Measurements from ENCODE around the gene HACD2.
"Not testable (repeated sequence)": the region's sequence is repeated elsewhere in the genome, so short reads cannot be mapped to it uniquely, and the experiment has no call there.

HACD2 gene

DNA sequence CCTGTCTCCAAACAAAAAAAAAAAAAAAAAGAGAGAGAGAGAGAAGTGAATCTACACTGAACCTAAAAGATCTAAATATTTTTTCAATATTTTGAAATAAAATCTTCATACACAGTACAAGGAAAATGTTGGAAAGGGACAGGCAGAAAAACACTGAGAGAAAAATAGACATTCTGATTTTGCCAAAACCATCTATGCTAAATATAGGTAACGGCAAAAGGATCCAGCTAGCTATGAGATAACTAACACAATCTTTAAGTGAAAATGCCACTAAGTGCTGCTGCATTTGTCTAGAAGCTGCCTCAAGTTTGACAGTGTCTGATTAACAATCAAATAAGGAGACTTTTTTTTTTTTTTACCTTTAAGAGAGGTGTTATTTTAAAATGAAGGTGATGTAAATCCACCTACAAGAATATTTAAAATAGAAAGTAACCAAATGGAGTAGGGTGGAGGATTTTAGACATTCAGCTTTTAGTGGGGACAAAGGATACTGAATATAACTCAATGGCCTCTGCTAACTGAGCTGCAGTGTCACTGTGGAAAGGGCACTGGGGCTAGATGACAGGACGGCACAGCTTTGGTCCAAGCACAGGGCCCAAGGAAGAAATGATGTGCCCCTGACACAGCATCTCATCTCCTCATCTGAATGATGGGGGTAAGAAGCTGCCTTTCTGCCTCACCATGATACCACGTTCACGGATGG lies 62.4 kb downstream of the HACD2 start:
- no peak for DNase-seq

DNA sequence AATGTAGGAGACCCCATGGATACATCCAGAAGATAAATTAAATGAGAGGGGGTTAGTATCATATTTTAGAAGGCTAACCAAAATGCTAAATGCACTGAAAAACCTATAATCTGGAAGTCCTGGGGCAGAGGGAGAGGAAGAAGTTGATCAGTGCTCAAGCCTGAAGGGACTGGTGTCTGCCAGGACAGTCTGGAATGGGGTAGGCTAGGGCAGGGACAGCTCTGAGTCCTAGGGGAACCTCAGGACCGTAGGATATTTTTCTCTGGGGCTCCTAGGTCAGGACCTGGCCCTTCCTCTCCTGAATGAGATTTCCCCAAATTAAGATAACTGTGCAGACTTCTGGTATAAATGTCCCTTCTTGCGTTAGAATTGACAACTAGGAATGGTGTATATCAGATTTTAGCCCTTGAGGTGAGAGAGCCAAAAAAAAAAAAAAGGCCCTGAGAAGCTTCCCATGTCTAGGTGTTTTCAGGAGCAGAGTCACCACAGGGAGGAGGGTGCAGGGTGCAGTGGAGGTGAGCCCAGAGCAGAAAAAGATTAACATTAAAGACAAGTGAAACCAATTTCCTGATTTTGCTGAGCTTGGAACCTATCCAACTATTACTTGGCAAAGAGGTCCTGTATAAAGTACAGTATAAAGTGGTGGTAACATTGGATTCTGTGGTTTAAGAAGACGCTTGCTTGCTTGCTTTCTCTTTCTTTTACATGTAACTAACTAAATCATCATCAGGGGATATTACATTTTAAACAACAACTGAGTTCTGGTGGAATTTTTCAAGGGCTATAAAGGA lies 63.5 kb downstream of the HACD2 start:
- DNase-seq: no peak

DNA sequence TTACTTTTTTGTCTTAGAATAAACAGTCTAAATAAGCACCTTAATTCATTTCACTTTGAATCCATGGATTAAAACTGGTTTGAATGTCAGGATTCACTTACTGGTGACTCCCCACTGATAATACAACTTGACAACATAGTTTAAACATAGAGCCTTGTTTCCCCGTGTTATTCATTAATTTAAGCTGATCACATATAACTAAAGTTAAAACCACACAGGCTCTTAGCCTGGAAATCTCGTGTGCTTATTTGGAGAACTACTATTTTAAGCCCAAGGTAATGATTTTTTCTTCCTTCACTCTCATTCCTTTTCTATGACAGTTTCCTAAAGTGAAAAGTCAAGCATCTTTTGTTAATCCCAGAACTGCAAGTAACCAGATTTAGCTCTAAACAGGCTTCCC lies 64.2 kb downstream of the HACD2 start:
- DNase-seq: no peak

DNA sequence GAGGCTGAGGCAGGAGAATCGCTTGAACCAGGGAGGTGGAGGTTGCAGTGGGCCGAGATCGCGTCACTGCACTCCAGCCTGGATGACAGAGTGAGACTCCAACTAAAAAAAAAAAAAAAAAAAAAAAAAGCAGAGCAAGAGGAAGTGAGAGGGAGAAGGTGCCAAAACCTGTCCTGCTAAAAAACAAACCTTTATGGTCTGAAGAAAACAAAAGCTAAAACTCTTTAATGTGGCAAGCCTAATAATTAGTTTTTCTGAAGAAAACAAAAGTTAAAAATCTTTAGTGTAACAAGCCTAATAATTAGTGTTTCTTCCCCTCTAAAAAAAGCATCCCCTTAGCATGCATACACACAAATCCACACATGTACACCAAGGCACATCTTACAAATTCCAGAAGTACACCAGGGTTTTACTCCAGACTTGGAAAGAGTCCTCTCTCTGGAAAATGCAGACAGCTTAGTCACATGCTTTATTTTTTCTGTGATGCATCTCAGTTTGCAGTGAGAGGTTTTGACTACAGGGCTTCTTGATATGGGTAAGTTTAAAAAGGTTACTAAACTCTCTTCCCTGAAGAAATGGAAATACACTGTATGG lies 65.9 kb downstream of the HACD2 start:
- no peak for DNase-seq

DNA sequence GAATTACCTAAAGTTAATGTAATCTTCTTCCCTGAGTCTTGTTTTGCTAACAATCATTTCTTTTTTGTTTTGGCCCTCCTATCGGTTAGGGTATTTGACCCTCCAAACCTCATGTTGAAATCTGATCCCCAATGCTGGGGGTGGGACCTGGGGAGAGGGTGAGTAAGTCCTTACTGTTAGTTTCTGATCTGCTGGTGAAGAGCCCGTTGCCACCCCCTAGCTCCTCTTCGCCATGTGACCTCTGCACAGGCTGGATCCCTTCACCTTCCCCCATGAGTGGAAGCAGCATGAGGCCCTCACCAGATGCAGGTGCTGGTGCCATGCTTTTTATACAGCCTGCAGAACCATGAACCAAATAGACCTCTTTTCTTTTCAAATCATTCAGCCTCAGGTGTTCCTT lies 73.1 kb downstream of the HACD2 start:
- DNase-seq: no peak

DNA sequence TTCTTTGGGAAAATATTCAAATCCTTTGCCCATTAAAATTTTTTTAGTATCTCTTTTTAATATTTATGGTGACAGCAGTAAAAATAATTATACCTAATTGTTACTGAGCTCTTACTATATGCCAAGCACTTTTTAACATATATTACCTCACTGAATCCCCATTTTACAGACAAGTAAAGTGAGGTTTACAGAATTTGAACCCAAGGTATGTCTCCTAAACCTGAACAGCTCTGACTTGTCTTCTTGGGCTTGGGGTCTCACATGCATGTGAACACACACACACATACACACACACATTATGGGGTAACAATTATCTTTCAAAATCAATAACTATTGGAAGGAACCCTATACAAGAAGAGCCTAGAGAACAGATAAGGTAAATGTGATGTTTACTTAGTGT lies 73.8 kb downstream of the HACD2 start:
- DNase-seq: no peak

DNA sequence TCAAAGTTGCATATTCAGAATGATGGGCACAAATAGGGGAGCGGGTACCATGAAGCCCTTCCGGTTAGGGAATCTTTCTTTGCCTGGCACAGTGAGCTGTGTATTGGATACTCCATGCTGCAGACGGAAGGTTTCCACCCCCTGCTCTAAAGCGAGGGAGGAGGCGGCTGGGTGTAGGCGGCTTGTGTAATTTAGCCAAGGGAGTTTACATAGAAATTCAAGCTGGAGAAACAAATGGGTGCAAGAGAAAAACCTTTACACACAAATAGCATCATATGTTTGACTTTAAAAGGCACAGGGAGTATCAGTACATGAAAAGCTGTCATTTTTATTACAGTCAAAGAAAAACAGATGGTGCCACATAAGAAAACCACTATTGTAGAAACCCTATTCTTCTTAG lies 76.7 kb downstream of the HACD2 start:
- no peak for DNase-seq

DNA sequence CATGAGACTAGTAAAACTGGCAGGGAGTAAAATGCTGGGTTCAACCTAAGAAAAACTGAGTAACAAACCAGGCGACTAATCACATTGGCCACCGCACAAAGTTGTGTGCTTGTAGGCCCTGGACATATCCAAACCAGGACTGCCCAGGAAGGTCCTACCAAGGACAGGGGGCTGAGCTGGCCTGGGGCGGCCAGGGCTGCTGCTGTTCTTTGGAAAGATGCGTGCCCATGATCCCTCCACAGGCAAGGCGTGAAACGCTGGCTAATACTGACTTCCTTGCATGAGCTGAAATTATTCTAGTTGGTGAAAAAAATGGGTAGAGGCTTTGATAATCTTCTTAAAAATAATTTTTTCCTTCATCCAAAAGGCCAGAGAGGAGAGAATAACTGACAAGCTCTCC lies 79.0 kb downstream of the HACD2 start:
- no peak for DNase-seq

DNA sequence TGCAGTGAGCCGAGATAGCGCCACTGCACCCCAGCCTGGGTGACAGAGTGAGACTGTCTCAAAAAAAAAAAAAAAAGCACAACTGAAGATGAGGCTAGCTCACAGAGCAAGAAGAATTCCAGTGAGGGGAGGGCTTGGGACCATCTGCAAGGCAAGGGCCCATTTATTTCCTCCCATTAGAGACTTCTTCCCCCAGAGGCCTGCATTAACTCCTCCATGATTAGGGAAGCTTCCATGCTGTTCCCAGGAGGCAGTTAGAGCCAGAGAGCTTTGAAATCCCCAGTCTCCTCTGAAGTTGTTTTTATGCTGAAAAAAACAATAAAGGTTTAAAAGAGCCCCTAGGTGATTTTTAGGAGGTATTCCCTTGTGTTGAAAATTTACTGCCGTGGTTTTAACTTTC lies 81.7 kb downstream of the HACD2 start:
- DNase-seq: no peak

DNA sequence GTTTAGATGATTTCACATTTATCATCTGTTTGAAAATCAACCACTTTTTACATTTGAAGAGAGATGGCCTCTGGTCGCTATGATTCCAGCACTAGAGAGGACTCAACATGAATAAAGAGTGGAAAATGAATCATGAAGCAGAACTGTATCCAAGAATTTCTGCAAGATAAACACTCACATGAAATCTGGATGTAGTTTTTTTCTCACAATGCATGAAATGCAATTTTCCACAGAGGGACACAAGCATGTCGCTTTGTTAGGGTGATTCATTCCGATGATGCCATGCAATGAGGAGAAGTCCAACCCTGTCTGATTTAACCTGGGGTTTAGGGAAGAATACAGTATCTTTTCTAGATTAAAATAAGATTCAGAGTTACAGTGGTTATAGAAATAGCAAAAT lies 85.5 kb downstream of the HACD2 start:
- no peak for DNase-seq

DNA sequence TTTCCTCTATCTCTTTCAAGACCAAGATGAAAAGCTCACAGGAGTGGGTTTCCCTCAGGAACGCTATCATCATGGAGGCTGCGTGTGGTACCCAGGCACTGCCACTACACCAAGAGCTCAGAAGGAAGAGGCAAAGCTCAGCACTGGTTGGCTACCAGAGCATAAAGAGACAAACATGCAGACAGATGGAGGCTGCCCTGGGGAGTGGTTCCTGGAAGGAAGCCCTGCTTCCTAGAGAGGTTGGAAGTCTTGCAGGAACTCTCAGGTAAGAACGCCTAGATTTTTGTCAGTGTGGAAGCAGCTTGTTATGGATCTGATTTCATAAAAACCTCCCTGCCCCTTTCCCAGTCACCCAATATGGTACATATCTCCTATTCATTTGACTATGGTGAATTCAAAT lies 86.1 kb downstream of the HACD2 start:
- DNase-seq: no peak

DNA sequence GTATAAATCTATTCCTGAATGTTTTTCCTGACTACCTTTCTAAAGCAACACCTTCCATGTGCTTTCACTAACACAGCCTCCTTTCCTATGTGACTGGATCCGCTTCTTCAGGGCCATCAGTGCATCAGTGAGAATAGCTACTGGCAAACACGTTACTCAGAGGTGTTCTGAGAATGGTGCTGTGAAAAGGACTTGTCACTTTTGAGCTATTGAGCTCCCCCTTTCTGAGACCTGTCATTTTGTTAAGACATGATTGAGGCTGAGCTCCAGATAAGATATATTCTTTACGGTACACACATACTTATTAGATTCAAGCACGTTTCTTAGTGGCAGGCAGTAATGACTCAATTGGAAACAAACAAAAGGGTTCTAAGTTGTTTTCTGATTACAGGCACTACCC lies 90.9 kb downstream of the HACD2 start:
- DNase-seq: no peak

DNA sequence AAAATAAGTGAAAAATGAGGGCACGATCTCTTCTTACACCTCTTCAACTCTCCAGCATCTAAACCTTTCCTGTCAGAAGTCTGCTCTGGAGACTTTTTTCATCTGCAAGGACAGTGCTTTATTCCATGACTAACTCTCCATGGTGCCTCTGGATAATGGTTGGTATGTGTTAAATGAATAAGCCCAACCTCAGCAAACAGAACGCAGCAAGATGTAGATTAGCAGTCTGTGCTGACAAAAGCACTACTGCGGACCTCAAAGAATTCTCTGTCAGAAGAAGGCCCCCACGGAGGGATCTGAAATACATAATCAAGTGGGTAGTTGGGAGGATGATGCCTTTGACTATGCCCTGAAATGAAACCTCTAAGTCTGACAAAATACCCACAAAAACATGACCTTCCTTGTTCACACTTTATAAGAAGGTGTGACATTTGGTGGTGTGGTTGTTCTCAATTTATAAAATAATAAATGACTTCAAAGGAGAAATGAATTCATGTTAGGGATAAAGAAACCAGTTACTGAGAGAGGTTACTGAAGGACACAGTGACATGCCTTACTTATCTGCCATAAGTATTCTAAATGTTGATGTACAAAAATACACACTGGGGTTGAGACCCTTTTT lies 92.8 kb downstream of the HACD2 start:
- no peak for DNase-seq

DNA sequence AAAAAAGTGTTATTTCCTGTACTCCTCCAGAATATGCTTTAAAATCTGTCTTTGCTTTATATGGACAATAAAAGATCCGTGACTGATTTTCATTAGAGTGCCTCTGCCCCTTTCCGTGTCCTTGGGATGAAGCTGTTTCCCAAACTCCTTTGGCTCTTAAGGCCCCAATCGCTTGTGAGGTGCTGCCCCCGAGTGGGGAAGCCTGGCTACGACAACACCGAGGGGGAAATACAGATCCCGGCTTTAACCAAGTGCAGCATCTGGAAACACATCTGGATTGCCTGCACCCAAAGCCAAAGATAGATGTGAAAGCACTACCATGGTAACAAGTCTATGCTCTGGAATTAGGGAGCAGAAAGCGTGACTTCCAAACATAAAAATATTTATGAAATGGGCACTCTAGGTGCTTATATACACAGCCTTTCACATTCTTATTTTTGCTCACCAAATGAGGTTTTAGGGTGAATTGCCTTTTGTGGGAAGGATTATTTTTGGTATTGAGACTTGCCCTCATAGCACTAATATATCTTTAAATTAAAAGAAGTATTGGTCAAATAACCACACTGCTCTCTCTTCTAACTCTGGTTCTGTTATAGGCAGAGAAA lies 95.4 kb downstream of the HACD2 start:
- DNase-seq: peak; percentile 37

DNA sequence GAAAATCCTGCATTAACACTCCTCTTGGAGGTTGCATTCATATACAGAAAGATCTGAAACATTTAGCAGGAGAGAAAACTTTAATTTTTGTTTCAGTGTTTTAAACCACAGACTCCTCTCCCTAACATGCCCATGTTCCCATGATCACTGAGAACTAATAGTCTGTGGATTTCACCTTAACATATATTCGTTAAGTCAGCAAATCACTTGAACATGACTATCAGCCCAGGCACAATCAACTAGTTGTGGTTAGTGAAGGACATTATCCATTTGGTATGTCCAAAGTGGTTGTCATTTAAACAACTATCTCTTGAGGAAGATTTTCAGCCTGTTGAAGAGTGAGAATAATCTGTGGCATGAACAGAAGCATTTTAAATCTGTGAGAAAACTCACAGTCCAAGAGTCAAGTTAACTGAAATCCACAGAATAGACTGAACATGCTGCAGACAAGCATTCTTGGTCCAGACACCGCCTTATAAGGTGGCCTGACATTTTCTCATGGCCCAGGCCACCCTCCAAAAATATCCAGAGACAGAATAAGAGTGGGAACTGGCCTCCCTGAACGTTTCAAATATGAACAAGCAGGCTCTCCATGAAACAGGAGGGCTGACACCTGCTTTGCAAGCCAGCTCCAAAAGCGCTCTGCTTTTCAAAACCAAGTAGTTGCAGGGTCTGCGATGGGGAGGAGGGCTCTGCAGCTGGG lies 96.1 kb downstream of the HACD2 start:
- DNase-seq: no peak

DNA sequence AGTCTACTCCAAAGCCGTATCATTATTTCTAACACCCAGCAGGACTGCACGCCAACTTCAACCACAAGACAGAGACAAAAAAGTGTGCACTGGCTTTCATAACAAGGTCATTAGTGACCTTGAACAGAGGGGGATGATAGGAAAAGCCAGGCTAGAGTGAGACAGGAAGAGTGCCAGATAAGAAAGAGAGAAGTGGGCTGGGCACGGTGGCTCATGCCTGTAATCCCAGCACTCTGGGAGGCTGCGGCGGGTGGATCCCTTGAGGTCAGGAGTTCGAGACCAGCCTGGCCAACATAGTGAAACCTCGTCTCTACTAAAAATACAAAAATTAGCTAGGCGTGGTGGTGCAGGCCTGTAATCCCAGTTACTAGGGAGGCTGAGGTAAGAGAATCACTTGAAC lies 97.8 kb downstream of the HACD2 start:
- DNase-seq: not testable (repeated sequence)

DNA sequence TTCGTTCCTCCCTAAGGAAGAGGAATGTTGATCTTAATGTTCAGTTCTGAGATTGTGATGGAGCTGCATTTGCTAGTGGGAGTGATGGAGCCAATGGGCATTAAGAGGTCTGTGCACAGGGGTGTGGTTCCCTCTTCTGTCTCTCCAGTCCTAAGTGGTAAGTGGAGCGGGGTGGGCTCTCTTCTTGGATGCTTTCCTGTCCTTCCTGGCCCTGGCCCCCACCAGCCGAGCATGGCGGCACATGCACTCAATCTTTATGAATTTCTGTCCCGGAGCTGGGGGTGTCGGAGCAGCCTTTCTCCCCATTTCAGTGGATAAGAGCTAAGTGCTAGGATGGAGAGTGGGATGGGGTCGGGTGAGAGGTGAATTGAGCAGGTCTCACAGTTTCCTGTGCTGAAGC lies 98.4 kb downstream of the HACD2 start:
- no peak for DNase-seq

DNA sequence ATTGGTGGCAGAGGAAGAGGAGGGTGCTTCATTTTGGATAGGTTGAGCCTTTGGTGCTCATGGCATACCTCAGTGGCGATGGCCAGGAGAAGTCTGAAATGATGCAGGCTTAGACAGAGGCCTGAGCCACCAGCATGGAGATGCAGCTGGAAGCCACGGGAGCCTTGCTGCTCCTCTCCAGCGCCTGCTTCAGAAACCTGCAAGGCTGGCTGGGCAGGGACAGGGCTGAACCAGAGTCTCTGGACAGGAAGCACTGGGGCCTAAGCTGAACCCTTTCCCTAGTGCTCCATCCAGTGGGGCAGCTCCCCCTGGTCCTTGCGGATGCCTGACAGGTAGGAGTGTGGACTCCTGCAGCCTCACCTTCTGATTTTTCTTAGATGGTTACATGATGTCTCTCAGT lies 99.3 kb downstream of the HACD2 start:
- no peak for DNase-seq

DNA sequence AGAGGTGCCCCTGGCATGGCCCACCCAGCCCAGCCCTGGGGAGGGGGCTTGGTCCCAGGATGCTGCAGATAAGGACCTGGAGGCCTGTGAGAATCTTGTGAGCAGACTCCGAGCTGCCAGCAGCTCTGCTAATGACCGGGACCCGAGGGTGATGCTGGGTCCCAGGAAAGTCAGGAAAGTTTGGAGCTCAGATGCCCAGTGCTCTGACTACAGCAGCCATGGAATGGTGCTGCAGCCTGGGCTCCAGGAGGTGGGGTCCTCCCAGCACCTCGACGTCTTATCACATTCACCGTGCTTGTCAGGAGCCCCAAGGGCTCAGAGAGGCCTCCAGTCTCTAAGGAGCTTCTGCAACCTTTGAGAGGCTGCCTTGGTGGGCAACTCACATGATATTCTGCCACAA lies 101.7 kb downstream of the HACD2 start:
- no peak for DNase-seq

DNA sequence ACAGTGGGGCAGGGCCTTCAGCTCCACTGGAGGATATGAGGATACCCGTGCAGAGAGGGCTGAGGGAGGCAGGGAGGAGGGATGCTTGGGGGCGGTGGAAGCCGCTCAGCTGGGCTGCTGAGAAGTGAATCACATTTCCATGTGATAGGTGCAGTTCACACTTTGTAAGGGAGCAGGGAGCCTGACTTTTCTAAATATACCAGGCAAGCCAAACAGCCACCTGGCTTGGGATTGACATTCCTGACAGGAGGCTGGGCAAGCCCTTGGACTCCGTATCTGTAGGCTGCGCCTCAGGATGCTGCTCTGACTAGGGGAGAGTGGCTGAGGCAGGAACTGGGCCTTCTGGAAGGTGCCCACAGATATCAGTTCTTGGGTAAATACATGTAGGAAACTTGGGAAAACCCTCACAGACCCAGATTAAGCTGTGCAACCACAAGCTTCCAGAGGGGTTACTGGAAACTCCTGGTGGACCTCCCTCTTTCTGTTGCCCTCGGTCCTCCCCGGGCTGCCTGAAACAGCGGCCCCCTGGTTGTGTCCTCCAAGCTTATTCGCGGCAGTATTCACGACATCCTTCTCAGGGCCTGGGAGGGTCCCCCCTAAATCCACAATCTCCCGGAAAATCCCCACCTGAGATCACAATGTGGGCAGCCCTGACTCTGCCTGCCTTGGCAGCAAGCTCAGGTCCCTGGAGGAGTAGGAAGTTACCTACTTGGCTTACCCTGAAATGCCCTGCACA lies 103.0 kb downstream of the HACD2 start:
- no peak for DNase-seq

DNA sequence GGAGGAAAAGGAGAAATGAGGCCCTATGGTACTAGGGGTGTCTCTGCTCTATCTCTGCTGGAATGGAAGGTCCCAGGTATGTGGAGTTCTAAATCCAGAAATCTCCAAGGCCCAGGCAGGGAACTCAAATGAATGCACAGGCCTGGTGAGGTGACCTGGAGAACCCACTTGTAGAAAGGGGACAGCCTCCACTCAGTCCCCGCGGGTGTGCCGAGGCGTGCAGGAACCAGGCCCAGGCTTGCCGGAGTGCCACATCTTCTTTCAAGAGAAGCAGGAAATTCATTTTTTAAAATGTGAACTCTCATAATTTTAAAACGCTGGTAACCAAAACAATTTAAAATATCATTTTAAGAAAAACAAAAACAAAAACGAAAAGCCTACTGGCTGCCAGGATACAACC lies 103.8 kb downstream of the HACD2 start:
- DNase-seq: no peak

DNA sequence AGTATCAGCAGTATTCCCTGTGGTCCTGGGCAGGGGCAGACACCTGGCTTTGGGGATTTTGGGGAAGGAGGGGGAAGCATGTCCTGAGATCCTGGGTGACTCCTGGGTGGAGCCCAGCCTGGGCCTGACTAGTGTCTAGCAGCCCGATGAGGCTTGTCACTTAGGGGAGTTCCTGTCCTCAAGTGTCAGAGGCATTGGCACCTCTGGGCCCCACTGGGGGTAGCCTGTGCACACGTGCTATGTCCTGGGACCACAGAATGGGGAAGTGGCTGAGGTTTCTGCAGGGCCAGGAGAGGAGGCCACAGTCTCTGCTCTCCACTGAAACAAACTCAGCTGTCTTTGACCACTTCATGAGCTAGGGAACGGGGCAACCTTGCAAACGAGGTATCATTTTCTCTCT lies 104.4 kb downstream of the HACD2 start:
- no peak for DNase-seq

All from activated T-cell treated with anti-CD3 and anti-CD28 coated beads, Interleukin-2, amount 50 U/mL, for 1 hour (primary cell).